DMS114 treated with DMSO at 0.1 percent for 48 hours (cell line): ENCODE data around the gene RNF222.

Experiments used
- DNase-seq: peaks from one replicate; lab custom pipeline; 2025; ENCODE audit not compliant: unreplicated experiment; lab: John Stamatoyannopoulos, UW

The RNF222 gene

GRCh38 chr17:8397636-8398035, at the start of gene RNF222:
TSS of gene RNF222 (minus strand) at chr17:8397827. CDS start at chr17:8393461, 4,366 bp downstream.
- no peak for DNase-seq

GRCh38 chr17:8445536-8445935, 47.9 kb upstream of the RNF222 start:
- no peak for DNase-seq

GRCh38 chr17:8444494-8444893, 46.9 kb upstream of the RNF222 start:
- no peak for DNase-seq

DNA sequence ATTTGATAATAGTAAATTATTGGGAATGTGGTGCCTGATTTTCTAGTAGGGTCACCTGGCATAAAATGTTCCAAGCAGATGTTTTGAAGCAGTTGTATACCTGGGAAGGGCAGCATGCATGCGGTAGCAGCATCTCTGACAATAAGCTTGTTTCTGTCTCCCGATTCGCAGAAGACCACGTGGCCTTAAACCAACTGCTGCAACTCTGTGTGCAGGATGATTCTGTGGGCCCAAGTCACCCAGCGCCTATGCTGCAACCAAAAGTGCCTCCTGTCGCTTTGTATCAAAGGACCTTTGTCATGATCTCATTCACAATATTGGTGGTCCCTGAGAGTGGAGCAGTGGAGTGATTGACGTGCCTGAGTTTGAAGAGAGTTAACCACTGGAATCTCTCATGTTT, 46.1 kb upstream of the RNF222 start:
- DNase-seq: no peak

GRCh38 chr17:8442310-8442709, 44.7 kb upstream of the RNF222 start:
- no peak for DNase-seq

DNA sequence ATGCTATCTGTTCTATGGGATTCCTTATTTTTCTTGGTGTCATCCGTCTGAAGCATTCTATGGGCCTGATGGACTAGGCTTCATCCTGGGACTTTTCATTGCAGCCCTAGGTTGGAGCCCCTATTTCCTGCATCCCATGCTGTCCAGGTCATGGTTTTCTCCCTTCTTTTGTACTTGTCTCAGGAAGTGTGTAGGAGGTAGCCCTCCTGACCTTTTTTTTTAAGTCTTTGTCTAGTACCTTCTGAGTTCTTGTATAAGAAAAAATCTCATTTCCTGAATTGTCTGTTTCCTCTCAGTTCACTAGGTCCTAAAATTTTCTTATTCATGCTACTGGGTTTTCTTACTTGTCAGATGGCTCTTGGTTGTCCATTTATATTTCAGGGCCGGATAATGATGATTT, 44.1 kb upstream of the RNF222 start:
- no peak for DNase-seq

- no peak for DNase-seq
These were observed 42.1 kb upstream of the RNF222 start for GRCh38 chr17:8439681-8440080.

DNA sequence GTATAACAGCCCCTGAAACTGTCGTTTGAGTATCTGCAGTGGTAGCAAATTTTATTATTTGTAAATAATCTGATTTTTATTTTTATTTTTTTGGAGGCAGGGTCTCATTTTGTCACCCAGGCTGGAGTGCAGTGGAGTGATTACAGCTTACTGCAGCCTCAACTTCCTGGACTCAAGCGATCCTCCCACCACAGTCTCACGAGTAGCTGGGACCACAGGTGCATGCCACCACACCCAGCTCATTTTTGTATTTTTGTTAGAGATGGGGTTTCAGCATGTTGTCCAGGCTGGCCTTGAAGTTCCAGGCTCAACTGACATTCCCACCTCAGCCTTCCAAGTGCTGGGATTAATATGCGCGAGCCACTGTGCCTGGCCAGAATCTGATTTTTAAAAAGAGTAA, 40.8 kb upstream of the RNF222 start:
- no peak for DNase-seq

DNA sequence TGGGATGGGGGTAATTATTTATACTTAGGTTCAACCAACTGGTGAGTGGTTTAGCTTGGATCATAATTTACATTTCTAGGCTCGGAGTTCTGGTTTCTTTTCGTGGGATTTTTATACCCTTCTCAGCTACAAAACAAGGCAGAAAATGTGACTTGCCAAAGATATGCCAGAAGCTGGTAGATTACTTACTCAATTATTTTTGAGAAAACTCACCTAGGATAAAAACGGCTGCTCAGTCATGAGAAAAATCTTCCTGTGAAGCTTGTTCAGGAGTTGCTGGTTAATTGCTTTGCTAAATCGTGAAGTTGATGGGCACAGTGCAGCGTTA, 39.2 kb upstream of the RNF222 start:
- DNase-seq: no peak

DNA sequence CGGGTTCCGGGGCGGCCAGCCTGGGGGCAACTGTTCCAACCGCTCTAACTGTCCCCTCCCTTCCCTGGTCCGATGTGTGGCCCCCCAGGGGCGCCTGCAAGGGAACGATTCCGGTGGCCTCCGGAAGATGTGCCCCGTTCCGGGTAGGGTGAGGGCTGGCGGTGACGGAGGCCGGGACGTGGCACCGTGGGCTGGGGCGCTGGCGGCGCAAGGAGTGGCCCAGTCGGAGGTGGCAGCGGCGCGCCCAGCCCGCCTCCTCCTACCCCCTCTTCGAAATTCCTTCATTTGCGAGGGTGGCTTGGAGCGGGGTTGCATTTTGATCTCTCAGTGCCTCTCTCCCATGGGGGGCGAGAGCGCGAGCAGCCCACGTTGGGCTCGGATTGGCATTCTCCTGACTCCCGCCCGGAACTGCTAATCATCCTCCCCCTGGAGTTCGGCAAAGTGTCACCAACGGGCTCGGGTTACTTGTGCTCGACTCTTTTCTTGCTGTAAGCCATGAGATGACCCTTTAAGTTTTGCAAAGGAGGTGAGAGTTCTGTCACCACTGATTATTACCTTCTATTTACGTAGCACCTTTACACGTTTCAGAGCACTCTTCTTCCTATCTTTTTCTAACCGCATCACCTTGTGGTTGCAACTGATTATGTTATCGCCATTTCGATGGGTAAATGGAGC, 38.7 kb upstream of the RNF222 start:
- peak; percentile 24 for DNase-seq

DNA sequence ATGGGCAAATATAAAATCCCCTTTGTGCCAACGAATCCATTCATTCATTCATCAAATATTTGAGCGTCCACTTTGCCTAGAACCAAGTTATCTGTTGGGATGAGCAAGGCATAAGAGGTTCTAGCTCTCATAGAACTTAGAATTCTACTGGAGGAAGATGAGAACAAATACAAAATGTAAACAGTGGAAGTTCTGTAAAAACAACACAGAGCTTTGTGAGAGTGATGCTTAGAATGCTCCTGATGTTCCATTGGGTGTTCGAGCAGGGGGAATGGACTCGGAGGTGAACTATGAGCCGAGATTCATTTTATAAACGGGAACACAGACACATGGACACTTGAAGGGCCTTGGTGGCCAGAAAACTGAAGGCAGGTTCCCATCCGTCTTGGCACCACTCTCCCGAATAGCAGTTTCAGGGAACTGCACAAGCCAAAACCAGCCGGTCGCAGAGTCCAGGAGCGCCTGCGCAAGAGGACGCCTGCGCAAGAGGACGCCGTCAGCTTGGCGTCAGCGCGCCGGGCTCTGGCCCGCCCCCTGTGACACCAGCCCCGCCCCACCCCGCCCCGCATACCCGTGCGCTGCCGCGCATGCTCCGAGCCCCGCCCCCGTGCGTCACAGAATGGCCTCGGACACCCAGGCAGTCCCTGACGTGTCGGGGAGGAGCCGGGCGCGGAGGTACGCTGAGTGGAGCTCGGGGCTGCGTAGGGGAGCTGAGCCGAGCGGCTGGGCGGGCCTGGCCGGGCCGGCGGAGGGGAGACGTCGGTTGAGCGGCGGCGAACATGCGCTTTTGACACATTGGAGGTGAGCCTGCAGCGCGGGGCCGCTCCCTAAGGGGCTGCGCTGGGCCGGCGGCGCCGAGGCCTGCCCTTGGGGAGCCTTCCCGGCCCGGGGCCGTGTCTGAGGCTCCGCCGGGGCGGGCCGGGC, 37.9 kb upstream of the RNF222 start, which contains the start of gene NDEL1:
Gene NDEL1, plus strand, starts transcription at position 640 of the 924 bp plus-strand sequence. CDS start 8,388 bp downstream, outside the sequence.
- DNase-seq: peak; percentile 87

DNA sequence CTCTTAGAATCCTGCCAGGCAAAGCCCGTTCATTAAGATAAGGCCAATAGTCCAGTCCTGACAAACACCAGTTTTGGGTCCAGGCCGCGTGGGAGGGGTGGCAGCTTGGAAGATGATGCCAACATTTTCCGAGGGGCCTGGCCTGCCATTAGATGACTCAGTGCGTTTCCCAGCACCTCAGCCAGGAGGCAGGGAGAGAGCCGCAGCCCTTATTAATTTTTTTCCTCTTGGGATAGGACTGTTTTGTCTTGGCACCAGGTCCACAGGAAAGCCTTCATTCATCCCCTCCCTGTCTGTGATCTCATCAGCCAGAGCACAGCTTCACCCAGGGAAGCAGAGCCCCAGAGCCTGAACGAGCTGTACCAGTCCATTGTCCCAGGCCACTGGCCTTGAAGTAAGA, 33.3 kb upstream of the RNF222 start:
- no peak for DNase-seq

- DNase-seq: no peak
These were observed 29.2 kb upstream of the RNF222 start for GRCh38 chr17:8426802-8427201.

DNA sequence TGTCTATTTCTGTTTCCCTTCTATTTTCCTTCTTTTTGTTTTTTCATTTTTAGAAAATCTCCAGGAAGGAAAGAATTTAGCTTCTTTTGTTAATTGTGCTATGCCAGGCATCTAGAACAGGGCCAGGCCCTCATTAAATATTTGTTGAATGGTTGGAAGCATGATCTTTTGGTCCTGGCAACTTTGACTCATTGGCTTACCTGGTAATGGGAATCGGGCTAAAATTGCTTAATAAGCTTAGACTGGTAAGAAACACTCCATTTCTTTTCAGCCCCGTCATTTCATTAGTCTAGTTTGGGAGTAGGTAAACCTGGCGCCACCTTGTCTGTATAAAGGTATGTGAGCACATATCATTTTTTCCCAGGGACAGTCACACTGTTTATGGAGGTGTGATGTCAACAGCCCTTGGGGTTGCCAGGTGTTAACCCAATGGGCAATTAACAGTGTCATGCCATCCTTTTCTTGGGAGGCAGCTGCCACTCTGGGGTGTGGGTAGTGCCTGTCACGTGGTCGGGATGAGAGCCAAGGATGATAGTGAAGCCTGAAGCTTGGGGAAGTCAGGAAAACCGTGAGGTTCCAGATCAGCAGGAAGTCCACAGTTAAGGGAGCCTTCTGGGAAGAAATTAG, 28.6 kb upstream of the RNF222 start:
- no peak for DNase-seq

- DNase-seq: no peak
These were observed 23.9 kb upstream of the RNF222 start for GRCh38 chr17:8421571-8421970.

GRCh38 chr17:8420041-8420934, 22.7 kb upstream of the RNF222 start:
- DNase-seq: no peak

DNA sequence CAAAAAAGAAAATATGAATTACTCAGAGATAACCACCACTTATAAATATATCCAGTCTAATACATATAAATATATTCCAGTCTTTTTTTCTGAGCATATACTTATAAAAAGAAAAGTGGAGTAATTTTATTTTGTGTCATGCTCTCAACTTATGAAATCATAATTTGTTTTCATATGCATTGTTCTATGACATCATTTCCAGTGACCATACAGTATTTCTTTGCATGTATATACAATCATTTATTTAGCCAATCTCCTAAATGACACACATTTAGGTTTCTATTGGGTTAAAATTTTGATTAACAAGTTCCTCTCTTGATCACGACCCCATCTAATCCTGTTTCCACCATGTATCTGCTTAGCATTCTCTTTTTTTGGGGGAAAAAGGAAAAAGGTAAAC, 21.7 kb upstream of the RNF222 start:
- no peak for DNase-seq

GRCh38 chr17:8418471-8418870, 20.8 kb upstream of the RNF222 start:
- DNase-seq: no peak

- no peak for DNase-seq
These were observed 20.2 kb upstream of the RNF222 start for GRCh38 chr17:8417806-8418205.

GRCh38 chr17:8413938-8414337, 16.3 kb upstream of the RNF222 start:
- no peak for DNase-seq

DNA sequence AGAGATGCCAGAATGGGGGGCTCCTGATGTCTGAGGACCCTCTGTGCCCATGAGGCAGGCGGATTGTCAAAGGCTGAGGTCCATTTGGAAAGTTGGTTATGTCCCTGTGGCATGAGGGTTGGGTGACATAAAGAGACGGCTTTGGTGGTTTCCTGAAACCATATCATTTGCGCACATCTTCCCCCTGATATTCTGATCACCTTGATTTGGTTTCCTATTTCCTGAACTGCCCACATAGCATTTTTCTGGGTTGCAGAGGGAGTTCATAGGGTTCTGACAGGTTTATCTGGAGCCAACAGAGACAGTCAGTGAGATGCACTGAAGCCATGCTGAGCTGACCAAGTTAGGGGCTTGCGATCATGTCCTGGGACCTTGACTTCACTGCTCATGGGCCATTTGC, 15.7 kb upstream of the RNF222 start:
- no peak for DNase-seq
